Left ventricle myocardium inferior (tissue), 1 donor: ENCODE data around the gene PRKAR2A. TPM values are rescaled to one million over a fixed set of nuclear protein-coding genes. Genes with fewer than 3 reads are reported as not detected.
"Not testable (repeated sequence)": the region's sequence is repeated elsewhere in the genome, so short reads cannot be mapped to it uniquely, and the experiment has no call there.

Experiments
- DNase-seq: peaks from one replicate; pipeline ENCODE4 v3.0.0-alpha.2; 2020
- H3K27ac ChIP-seq: fragments of 200-600 bp; replicated peaks from 2 replicates; pipeline ENCODE4 v1.8.0; 2021
- H3K27me3 ChIP-seq: fragments of 200-600 bp; 2 replicates; pipeline ENCODE4 v1.8.0; 2021; ENCODE audit warnings: low read depth
- H3K36me3 ChIP-seq: fragments of 200-600 bp; 2 replicates; pipeline ENCODE4 v1.8.0; 2021
- H3K4me1 ChIP-seq: fragments of 200-600 bp; 2 replicates; pipeline ENCODE4 v1.8.0; 2021
- H3K4me3 ChIP-seq: fragments of 200-600 bp; 2 replicates; pipeline ENCODE4 v1.8.0; 2021; ENCODE audit warnings: mild to moderate bottlenecking, moderate library complexity
- H3K9me3 ChIP-seq: fragments of 200-600 bp; replicated peaks from 2 replicates; pipeline ENCODE4 v1.8.0; 2021
- CTCF ChIP-seq: fragments of 200-600 bp; IDR thresholded peaks from 2 replicates; pipeline ENCODE4 v1.8.0; 2021; ENCODE audit warnings: antibody characterized with exemption, mild to moderate bottlenecking, borderline replicate concordance
- intact Hi-C: fragments of 100-400 bp; cut with micrococcal nuclease; formaldehyde crosslinking; loops from one replicate; pipeline ENCODE4 v1.11.0; 2022
- total RNA-seq: library from RNA; stranded (reverse); fragmentation: NEBNext Ultra II Directional; extraction: Animal tissue kit (Norgen Biotek cat#: 25700); gene quantifications from one replicate; pipeline ENCODE4 v1.2.1, GENCODE V29; 2021
- donor health status: DM: no; HTN: yes; CAD: no; lungs with severe emphysema.

Gene PRKAR2A
- total RNA-seq, 1 donor from 2014 or later: 52.2 TPM

- H3K4me1 ChIP-seq: peaks cover 35% of the 10 kb centered on the region
- intact Hi-C loops: no loop called here
Observed at GRCh38 chr3:48845170-48845569, 2.5 kb downstream of the PRKAR2A start.

GRCh38 chr3:48837163-48837562, 10.5 kb downstream of the PRKAR2A start:
- peaks cover 20% of the 10 kb centered on the region for H3K4me1 ChIP-seq
- H3K4me3 ChIP-seq: no peak overlapping the region
- H3K9me3 ChIP-seq: no peaks in the 10 kb centered on the region
- H3K36me3 ChIP-seq: peaks cover 6% of the 10 kb centered on the region
- intact Hi-C loops: no loop called here
- no peak for DNase-seq
- no peak for TF ChIP-seq CTCF
- H3K27ac ChIP-seq: no peak overlapping the region
- H3K27me3 ChIP-seq: no peaks in the 10 kb centered on the region

More at GRCh38 chr3:48845170-48845569, 2.5 kb downstream of the PRKAR2A start:
- no peak overlapping the region for H3K27ac ChIP-seq
- H3K9me3 ChIP-seq: no peaks in the 10 kb centered on the region
- H3K4me3 ChIP-seq: peak overlapping the region; percentile 99
- TF ChIP-seq CTCF: no peak
- H3K36me3 ChIP-seq: no peaks in the 10 kb centered on the region
- DNase-seq: no peak
- H3K27me3 ChIP-seq: no peaks in the 10 kb centered on the region

GRCh38 chr3:48835650-48836366, 11.9 kb downstream of the PRKAR2A start:
- Histone ChIP-seq H3K4me3 (no peak overlapping the region), H3K9me3 (no peaks in the 10 kb centered on the region), H3K27me3 (no peaks in the 10 kb centered on the region), H3K27ac (no peak overlapping the region), H3K36me3 (peaks cover 6% of the 10 kb centered on the region), H3K4me1 (peaks cover 29% of the 10 kb centered on the region)
- intact Hi-C loops: no loop called here
- DNase-seq: no peak
- TF ChIP-seq CTCF: no peak

DNA sequence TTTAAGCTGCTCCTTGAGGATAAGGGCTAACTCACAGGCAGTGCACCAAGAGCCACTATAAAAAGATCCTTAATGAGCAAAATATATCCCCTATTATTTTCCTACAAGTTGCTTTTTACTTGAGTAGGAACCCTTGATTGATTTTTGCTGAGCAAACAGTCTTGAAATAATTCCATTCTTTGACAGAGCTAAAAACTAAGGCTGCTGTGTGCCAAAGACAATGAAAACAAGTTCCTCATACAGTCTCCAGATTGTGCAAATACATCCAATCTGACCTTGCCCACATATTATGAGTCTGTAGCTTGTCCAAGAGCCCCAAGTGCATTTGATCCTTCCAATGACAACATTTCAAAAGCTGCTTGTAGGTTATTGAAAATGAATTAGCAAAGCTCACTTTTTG, 15.0 kb downstream of the PRKAR2A start:
- no peaks in the 10 kb centered on the region for H3K9me3 ChIP-seq
- TF ChIP-seq CTCF: no peak
- no peaks in the 10 kb centered on the region for H3K27me3 ChIP-seq
- DNase-seq: no peak
- H3K4me3 ChIP-seq: no peak overlapping the region
- no peaks in the 10 kb centered on the region for H3K36me3 ChIP-seq
- peaks cover 42% of the 10 kb centered on the region for H3K4me1 ChIP-seq
- no peak overlapping the region for H3K27ac ChIP-seq
- intact Hi-C loops: no loop called here

GRCh38 chr3:48830715-48831114, 17.0 kb downstream of the PRKAR2A start:
- Histone ChIP-seq H3K36me3 (no peaks in the 10 kb centered on the region), H3K4me1 (peaks cover 57% of the 10 kb centered on the region), H3K27ac (no peak overlapping the region), H3K27me3 (no peaks in the 10 kb centered on the region), H3K4me3 (no peak overlapping the region), H3K9me3 (no peaks in the 10 kb centered on the region)
- no peak for DNase-seq
- TF ChIP-seq CTCF: no peak
- intact Hi-C loops: no loop called here

- H3K4me3 ChIP-seq, H3K27me3 ChIP-seq, H3K9me3 ChIP-seq, intact Hi-C loops, H3K36me3 ChIP-seq, H3K27ac ChIP-seq, DNase-seq: not testable (repeated sequence)
- peaks cover 48% of the 10 kb centered on the region for H3K4me1 ChIP-seq
Observed at GRCh38 chr3:48829525-48829924, 18.1 kb downstream of the PRKAR2A start.

DNA sequence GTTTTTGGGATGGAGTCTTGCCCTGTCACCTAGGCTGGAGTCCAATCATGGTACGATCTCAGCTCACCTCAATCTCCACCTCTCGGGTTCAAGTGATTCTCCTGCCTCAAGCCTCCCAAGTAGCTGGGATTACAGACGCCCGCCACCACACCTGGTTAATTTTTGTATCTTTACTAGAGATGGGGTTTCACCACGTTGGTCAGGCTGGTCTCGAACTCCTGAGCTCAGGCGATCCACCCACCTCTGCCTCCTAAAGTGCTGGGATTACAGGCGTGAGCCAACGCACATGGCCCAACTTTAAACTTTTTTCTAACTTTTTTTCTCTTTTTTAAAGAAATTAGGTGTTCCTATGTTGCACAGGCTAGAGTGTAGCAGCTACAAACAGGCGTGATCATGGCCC, 19.8 kb downstream of the PRKAR2A start:
- H3K9me3 ChIP-seq, intact Hi-C loops, H3K27ac ChIP-seq, H3K4me3 ChIP-seq, H3K36me3 ChIP-seq, DNase-seq, H3K27me3 ChIP-seq: not testable (repeated sequence)
- H3K4me1 ChIP-seq: peaks cover 48% of the 10 kb centered on the region
